Measurements from ENCODE around the gene UBALD2. TPM values are rescaled to one million over a fixed set of nuclear protein-coding genes. Genes with fewer than 3 reads are reported as not detected.

The UBALD2 gene
- polyA plus RNA-seq, 2 of the 4 experiments (the other 2 are of a cell fraction), result 12.8 to 21.5 TPM

DNA sequence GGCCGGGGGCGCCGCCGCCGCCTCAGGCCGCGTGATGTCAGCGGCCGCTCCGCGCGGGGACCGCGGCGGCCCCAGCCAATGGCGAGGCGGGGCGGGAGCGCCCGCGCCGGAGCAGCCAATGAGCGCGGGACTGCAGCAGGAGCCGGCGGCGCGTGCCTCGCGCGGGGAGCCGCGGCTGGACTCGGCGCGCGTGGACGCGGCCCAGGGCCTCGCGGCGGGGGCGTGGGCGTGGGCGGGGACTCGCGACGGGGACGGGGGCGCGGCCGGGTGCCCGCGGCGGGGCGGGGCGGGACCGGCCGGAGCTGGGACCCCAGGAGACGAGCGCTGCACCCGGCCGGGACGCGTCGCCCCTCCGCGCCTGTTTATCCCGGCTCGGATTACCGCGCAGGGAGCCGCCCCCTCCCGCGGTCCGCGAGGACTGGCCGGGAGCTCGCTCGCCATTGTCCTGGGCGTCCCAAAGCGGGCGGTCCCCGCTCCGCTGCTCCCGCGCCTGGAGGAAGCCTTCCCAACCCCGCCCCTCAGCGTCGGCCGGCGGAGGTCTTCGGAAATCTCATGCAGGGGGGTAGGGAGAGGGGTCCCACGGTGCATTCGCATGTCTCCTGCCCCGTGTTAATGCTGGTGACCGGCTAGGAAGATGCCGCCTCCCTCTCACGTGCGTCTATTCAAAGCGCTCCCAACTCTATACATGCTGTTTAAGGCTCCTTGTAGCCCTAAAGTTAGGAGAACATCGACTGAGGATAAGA lies 24.5 kb upstream of the UBALD2 start, which contains the start of gene RNF157 (continued):
- TF ChIP-seq, protein P1, sequence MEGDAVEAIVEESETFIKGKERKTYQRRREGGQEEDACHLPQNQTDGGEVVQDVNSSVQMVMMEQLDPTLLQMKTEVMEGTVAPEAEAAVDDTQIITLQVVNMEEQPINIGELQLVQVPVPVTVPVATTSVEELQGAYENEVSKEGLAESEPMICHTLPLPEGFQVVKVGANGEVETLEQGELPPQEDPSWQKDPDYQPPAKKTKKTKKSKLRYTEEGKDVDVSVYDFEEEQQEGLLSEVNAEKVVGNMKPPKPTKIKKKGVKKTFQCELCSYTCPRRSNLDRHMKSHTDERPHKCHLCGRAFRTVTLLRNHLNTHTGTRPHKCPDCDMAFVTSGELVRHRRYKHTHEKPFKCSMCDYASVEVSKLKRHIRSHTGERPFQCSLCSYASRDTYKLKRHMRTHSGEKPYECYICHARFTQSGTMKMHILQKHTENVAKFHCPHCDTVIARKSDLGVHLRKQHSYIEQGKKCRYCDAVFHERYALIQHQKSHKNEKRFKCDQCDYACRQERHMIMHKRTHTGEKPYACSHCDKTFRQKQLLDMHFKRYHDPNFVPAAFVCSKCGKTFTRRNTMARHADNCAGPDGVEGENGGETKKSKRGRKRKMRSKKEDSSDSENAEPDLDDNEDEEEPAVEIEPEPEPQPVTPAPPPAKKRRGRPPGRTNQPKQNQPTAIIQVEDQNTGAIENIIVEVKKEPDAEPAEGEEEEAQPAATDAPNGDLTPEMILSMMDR (IDR thresholded peaks at IDR 0.05), result no peak
- no peak for TF ChIP-seq ESRRA (IDR thresholded peaks at IDR 0.05; ENCODE audit: borderline replicate concordance, low read length)
- no peak for TF ChIP-seq SMC3 (IDR thresholded peaks at IDR 0.05)
- peak; percentile 45; the same call in 1 of the 2 replicates for TF ChIP-seq BHLHE40 (IDR thresholded peaks at IDR 0.05; ENCODE audit: low read depth, low read length)
- TF ChIP-seq, protein P2, sequence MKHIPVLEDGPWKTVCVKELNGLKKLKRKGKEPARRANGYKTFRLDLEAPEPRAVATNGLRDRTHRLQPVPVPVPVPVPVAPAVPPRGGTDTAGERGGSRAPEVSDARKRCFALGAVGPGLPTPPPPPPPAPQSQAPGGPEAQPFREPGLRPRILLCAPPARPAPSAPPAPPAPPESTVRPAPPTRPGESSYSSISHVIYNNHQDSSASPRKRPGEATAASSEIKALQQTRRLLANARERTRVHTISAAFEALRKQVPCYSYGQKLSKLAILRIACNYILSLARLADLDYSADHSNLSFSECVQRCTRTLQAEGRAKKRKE (CRISPR knock-in tag; IDR thresholded peaks at IDR 0.05; ENCODE audit: low read depth), result no peak
- TF ChIP-seq, protein P3, sequence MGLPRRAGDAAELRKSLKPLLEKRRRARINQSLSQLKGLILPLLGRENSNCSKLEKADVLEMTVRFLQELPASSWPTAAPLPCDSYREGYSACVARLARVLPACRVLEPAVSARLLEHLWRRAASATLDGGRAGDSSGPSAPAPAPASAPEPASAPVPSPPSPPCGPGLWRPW (IDR thresholded peaks at IDR 0.05), result no peak
- TF ChIP-seq RCOR1 (IDR thresholded peaks at IDR 0.05; ENCODE audit: low read depth, low read length), result no peak
- no peak for TF ChIP-seq HOXA7 (CRISPR knock-in tag; IDR thresholded peaks at IDR 0.05)
- no peak for TF ChIP-seq MAZ (IDR thresholded peaks at IDR 0.05; ENCODE audit: borderline replicate concordance, low read depth, low read length)
- TF ChIP-seq, protein P4, sequence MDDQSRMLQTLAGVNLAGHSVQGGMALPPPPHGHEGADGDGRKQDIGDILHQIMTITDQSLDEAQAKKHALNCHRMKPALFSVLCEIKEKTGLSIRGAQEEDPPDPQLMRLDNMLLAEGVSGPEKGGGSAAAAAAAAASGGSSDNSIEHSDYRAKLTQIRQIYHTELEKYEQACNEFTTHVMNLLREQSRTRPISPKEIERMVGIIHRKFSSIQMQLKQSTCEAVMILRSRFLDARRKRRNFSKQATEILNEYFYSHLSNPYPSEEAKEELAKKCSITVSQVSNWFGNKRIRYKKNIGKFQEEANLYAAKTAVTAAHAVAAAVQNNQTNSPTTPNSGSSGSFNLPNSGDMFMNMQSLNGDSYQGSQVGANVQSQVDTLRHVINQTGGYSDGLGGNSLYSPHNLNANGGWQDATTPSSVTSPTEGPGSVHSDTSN (IDR thresholded peaks at IDR 0.05), result no peak
- TF ChIP-seq JUNB (IDR thresholded peaks at IDR 0.05), result no peak
- no peak for TF ChIP-seq NPAS2 (CRISPR knock-in tag; IDR thresholded peaks at IDR 0.05; ENCODE audit: borderline replicate concordance)
- TF ChIP-seq HEYL (CRISPR knock-in tag; IDR thresholded peaks at IDR 0.05), result no peak
- TF ChIP-seq RFX5 (IDR thresholded peaks at IDR 0.05), result no peak
- TF ChIP-seq RARB (CRISPR knock-in tag; IDR thresholded peaks at IDR 0.05), result no peak
- no peak for TF ChIP-seq KDM1A (IDR thresholded peaks at IDR 0.05; ENCODE audit: low read depth)
- TF ChIP-seq GATA3 (IDR thresholded peaks at IDR 0.05; ENCODE audit: borderline replicate concordance), result no peak
- TF ChIP-seq, protein P5, sequence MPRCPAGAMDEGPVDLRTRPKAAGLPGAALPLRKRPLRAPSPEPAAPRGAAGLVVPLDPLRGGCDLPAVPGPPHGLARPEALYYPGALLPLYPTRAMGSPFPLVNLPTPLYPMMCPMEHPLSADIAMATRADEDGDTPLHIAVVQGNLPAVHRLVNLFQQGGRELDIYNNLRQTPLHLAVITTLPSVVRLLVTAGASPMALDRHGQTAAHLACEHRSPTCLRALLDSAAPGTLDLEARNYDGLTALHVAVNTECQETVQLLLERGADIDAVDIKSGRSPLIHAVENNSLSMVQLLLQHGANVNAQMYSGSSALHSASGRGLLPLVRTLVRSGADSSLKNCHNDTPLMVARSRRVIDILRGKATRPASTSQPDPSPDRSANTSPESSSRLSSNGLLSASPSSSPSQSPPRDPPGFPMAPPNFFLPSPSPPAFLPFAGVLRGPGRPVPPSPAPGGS (IDR thresholded peaks at IDR 0.05), result no peak
- TF ChIP-seq EP300 (IDR thresholded peaks at IDR 0.05), result no peak
- no peak for TF ChIP-seq FOXS1 (CRISPR knock-in tag; IDR thresholded peaks at IDR 0.05)
- TF ChIP-seq, protein P6, sequence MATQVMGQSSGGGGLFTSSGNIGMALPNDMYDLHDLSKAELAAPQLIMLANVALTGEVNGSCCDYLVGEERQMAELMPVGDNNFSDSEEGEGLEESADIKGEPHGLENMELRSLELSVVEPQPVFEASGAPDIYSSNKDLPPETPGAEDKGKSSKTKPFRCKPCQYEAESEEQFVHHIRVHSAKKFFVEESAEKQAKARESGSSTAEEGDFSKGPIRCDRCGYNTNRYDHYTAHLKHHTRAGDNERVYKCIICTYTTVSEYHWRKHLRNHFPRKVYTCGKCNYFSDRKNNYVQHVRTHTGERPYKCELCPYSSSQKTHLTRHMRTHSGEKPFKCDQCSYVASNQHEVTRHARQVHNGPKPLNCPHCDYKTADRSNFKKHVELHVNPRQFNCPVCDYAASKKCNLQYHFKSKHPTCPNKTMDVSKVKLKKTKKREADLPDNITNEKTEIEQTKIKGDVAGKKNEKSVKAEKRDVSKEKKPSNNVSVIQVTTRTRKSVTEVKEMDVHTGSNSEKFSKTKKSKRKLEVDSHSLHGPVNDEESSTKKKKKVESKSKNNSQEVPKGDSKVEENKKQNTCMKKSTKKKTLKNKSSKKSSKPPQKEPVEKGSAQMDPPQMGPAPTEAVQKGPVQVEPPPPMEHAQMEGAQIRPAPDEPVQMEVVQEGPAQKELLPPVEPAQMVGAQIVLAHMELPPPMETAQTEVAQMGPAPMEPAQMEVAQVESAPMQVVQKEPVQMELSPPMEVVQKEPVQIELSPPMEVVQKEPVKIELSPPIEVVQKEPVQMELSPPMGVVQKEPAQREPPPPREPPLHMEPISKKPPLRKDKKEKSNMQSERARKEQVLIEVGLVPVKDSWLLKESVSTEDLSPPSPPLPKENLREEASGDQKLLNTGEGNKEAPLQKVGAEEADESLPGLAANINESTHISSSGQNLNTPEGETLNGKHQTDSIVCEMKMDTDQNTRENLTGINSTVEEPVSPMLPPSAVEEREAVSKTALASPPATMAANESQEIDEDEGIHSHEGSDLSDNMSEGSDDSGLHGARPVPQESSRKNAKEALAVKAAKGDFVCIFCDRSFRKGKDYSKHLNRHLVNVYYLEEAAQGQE (IDR thresholded peaks at IDR 0.05), result no peak
- no peak for TF ChIP-seq HOXB13 (CRISPR knock-in tag; IDR thresholded peaks at IDR 0.05; ENCODE audit: low read depth)
- TF ChIP-seq POLR2AphosphoS2 (conservative IDR thresholded peaks at IDR 0.05; ENCODE audit: low read length), result no peak
- no peak for TF ChIP-seq KDM5A (IDR thresholded peaks at IDR 0.05)
